Activated gamma-delta T cell treated with anti-CD3 and anti-CD28 coated beads, Interleukin-2, amount 50 U/mL, for 16 hours (primary cell): ENCODE results near the gene FBF1.
"Not testable (repeated sequence)": the region's sequence is repeated elsewhere in the genome, so short reads cannot be mapped to it uniquely, and the experiment has no call there.

ENCODE experiments used
- DNase-seq: peaks from one replicate; pipeline ENCODE4 v3.0.0-alpha.2; 2020; ENCODE audit warnings: low read depth

FBF1 gene

GRCh38 chr17:75896415-75897159, 44.3 kb downstream of the FBF1 start, which contains the start of gene TRIM65:
TSS of gene TRIM65 (minus strand) at chr17:75896951. CDS start at chr17:75896937, 14 bp downstream.
- DNase-seq, result peak; percentile 62

GRCh38 chr17:75895370-75896155, 45.3 kb downstream of the FBF1 start:
- no peak for DNase-seq

GRCh38 chr17:75894049-75894733, 46.7 kb downstream of the FBF1 start:
- no peak for DNase-seq

- DNase-seq, result no peak
Observed at GRCh38 chr17:75893305-75894048, 47.4 kb downstream of the FBF1 start.

- DNase-seq, result no peak
Observed at GRCh38 chr17:75892556-75893224, 48.2 kb downstream of the FBF1 start.

- no peak for DNase-seq
Observed at GRCh38 chr17:75891605-75892555, 49.0 kb downstream of the FBF1 start.

GRCh38 chr17:75891022-75891604, 49.7 kb downstream of the FBF1 start:
- DNase-seq, result no peak

- DNase-seq, result no peak
Observed at GRCh38 chr17:75889454-75889853, 51.4 kb downstream of the FBF1 start.

- no peak for DNase-seq
Observed at GRCh38 chr17:75888484-75888883, 52.4 kb downstream of the FBF1 start.

- DNase-seq, result not testable (repeated sequence)
Observed at GRCh38 chr17:75885860-75886259, 55.0 kb downstream of the FBF1 start.

- DNase-seq, result no peak
Observed at GRCh38 chr17:75885431-75885830, 55.4 kb downstream of the FBF1 start.

- no peak for DNase-seq
Observed at GRCh38 chr17:75881678-75882454, 59.0 kb downstream of the FBF1 start.

- DNase-seq, result no peak
Observed at GRCh38 chr17:75880266-75880665, 60.6 kb downstream of the FBF1 start.

- DNase-seq, result no peak
Observed at GRCh38 chr17:75878174-75878998, 62.5 kb downstream of the FBF1 start, which contains the start of gene TRIM47. TSS of gene TRIM47 (minus strand) at chr17:75878581. CDS start at chr17:75878548, 33 bp downstream.

- peak; percentile 51 for DNase-seq
Observed at GRCh38 chr17:75877752-75878173, 63.1 kb downstream of the FBF1 start.

- DNase-seq, result no peak
Observed at GRCh38 chr17:75876938-75877751, 63.7 kb downstream of the FBF1 start.
